ENCODE results near the gene SMC3.
A peak's percentile ranks its signal among the peaks of the same experiment; 100 is the strongest.
"Not testable (repeated sequence)": the region's sequence is repeated elsewhere in the genome, so short reads cannot be mapped to it uniquely, and the experiment has no call there.

Gene SMC3

DNA sequence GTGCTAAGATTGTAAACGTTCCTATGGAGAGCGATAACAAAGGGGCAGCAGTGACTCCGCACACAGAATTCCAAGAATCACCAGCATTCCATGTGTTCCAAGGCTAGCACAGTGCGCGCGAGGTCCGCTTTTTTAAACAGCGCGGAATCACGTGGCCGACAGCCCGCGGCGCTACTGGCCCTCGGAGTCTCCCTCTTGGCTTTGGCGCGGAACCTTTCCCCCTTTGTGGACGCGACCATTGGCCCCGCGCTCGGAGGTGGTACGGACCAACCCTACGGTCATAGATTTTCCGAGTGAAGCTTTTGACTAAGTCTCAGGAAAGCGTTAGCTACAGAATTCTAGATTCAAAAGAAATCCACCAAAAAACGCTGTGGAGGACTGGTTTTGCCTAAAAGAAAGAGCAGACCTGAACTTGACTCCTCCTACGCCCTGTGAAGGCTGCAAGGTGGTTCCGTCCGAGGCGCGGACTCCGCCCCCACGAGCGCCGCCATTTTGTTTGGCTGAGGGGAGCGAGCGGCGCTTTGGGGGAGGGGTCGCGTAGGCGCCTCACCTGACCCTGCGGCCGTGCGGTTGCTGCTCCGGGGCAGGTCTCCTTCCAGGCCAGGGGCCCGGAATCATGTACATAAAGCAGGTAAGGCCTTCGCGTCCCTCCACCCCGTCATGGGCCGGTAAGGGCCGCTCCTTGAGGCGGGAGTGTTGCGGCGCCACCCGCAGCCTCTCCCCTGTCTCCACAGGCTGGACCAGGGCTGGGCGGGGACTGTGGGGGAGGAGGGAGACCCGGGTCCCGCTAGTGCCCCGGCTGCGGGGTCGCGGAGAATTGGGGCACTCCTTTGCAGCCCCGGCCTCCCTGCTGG, at the start of gene SMC3:
Gene SMC3, plus strand, starts transcription at position 495 of the 854 bp plus-strand sequence. Its CDS starts 122 bp downstream, at position 617.
- peak; percentile 82 for DNase-seq (ENCODE audit: low spot score)

DNA sequence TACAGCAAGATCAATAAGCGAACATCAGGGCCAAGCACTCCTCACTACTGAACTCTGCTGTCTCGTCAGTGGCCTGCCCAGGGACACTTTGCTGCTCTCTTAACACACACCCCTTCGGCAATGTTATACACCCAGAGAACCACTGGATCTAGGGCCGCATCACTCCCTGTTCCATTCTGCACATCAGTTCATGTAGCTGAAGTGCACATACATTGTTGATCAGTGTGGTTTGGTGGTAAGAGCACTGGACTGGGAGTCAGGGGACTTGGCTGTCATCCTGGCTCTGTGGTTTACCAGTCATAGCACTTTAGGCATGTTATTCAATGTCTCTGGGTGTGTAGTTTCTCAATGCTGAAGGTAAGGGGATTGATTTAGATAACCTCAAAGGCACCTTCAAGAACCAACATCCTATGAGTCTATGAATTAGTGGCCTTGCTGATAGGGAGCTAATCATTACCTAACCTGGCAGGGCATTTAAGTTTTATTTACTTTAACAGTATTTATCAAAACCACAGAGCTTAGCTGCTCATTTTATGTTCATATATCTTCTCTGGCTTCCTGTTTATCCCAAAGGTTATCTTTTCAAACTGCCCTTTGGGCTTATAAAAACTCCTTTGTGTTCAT, 45.0 kb upstream of the SMC3 start:
- DNase-seq (ENCODE audit: low spot score) = no peak

DNA sequence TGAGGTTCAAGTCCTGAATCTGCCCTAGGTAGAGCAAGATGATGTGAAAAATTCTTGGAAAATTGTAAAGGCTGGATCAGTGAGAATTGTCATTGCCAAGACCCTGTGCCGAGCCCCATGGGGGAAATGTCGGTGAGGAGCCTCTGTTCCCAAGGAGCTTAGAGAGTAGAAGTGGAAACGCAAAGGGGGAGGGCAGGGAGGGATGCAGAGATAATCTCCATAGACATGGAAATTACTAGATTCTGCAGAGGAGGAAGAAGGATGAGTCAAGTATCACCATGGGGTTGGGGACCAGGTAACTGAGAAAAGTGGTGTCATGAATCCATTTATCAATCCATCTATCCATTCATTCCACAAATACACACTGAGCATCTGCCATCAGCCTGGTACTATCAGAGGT, 43.8 kb upstream of the SMC3 start:
- DNase-seq (ENCODE audit: low spot score) = no peak

DNA sequence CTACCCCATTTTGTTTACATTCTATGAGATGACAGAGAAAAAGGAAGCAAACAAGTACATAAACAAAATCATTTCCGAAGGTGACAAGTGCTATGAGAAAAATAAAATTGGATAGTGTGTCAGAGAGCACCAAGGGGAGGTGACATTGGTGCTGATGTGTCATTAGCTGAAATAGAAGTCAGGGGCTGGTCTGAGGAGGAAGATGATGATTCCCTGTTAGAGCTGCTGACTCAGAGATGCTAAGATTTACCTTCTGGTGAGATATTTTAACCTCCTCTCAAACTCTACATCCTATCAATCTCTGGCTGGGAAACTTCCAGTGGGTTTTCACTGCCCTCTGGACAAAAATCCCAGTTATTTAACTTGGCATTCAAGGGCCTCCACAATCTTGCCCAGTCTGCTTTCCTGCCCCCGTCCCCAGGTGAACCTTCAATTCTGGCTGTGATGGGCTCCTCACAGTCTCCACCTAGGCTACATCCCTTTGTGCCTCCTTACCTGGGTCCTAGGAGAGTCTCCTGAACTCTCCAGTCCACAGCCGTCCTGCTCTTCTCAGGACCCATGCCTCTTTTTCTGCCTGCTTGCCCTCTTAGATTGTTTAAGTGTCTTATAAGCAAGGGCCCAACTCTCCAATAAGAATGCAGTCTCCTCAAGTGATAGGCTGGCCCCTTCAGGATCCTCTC, 43.2 kb upstream of the SMC3 start:
- DNase-seq (ENCODE audit: low spot score) = no peak

DNA sequence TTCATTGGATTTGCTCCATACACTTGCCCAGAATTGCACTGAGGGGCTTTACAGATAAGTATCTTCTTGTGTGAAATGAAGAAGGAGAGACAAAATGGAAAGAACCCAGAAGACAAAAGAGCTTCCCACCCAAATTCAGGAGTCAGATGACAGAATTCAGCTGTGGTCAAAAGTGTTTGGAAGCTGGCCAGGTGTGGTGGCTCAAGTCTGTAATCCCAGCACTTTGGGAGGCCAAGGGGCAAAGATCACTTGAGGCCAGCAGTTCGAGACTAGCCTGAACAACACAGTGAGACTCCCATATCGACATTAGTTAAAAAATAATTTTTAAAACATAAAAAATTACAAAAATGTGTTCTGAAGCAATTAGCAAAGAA, 42.6 kb upstream of the SMC3 start:
- DNase-seq (ENCODE audit: low spot score) = no peak

DNA sequence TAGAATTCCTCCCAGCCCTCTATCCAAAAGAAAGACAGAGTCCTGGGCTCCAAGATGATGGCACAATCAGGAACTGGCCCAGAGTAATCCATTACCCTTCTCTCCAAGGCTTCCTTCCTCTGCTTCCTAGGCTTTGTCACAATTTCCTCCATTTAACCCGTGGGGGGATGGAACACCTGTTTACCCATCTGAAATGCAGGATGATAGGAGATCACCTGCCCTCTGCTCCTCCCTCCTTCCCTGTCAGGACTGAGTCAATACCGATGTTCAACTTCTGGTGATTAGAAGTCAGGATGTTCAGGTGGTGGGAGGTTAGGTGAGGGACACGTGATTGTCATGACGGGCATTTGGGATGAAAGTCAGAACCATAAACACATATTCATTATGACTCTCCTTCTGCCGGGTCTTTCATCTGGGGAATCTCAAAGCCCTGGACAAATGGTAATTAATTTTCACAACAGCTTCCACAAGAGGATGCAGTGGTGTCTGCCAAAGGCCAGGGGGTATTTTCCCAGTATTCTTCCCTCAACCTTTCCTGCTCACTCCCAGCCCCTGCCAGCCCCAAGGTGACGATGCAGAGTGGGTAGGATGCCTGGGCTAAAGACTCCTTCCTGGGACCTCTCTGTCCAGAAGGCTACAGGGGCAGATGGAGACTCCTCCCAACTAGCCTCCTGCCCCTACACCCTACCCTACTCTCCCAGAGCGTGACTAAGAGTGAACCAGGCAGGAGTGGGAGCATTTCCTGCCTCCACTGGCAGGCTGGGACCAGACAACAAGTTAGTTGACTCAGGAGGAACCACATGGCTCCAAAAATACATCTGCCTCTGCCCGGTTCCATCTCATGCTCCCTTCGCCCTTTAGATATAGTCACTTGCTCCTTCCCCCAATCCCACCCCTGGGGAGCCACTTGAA, 41.9 kb upstream of the SMC3 start:
- no peak for DNase-seq (ENCODE audit: low spot score)

DNA sequence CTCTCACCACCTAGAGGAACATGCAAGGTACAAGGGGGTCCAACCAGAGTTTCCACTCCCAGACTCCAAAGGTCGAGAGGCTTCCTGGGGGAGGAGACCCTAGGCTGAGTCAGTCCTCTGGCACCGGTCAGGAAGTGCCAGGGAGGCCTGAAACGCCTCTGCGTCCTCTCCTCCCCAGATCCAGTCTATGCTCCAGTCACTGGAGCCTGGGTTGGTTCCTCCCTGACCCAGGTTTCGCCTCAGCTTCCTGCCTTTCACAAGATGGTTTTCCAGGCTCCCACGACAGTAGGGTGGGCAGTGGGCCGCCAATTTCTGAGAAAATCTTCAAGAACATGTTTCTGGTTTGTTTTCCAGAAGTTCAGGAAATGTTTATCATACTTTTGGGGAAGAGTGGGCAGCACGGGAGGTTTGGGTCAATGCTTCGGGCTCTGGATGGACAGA, 39.7 kb upstream of the SMC3 start:
- DNase-seq (ENCODE audit: low spot score) = no peak

DNA sequence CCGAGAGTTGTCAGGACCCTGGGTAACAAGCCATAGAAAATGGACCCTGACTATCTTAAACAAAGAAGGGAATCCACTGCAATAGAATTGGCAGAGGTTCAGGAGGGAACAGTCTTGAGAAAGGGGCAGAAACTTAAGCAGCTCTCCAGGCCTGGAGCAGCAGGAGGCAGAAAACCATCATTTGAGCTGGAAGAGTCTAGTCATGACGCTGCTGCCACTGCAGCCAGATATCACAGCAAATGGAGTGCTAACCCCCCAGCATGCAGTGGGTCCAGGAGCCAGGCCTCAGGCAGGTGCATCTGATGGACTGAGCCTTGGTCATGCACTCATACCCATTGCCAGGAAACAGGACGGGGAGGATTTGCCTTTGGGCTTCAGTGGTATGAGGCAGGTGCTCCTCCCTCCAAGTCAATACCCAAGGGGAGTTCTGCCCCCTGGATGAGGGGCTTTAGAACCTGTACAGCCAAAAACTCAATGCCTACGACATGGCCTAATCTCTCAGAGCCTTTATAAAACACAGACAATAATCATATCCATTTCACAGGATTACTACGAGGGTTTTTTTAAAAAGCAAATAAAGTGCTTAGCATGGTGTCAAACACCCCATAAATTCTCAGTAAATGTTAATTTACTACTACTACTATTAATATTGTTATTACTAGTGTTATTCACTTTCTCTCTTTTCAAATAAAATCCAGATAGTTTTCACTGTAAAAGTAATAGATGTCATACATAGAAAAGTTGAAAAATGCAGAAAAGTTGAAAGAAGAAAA, 39.1 kb upstream of the SMC3 start:
- no peak for DNase-seq (ENCODE audit: low spot score)

DNA sequence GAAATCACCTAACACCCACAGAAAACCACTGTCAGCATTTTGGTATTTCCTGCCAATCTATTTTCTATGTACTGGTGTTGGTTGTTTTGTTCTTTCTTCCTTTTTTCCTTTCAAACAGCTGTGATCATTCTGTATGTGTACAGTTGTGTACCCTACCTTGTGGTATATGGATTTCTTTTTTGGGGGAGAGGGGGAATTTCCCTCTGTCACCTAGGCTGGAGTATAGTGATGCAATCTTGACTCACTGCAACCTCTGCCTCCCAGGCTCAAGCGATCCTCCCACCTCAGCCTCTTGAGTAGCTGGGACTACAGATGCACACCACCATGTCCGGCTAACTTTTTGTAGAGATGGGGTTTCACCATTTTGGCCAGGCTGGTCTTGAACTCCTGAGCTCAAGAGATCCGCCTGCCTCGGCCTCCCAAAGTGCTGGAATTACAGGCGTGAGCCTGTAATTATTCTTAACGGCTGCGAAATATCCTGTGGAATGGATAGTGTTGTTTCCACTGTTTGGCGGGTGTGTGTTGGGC, 38.4 kb upstream of the SMC3 start:
- DNase-seq (ENCODE audit: low spot score) = not testable (repeated sequence)

DNA sequence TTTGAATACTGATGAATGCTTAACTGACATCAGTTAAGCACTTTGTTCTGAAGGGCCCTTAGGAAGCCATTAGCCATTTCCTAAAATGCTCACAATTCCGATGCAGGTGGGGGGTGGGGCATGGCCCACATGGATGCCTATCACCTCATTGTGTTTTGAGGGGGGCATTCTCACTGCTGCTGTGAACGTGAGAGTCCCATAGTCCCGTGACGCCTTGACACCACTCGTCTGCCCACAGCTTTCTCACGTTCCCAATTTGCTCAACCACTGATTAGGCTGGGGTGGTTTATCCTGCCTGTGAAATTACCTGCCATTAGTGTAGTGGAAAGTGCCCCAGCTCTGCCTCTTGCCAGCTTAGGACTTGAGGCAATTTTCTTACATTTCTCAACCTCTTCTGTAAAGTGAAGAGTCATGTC, 37.9 kb upstream of the SMC3 start:
- no peak for DNase-seq (ENCODE audit: low spot score)

DNA sequence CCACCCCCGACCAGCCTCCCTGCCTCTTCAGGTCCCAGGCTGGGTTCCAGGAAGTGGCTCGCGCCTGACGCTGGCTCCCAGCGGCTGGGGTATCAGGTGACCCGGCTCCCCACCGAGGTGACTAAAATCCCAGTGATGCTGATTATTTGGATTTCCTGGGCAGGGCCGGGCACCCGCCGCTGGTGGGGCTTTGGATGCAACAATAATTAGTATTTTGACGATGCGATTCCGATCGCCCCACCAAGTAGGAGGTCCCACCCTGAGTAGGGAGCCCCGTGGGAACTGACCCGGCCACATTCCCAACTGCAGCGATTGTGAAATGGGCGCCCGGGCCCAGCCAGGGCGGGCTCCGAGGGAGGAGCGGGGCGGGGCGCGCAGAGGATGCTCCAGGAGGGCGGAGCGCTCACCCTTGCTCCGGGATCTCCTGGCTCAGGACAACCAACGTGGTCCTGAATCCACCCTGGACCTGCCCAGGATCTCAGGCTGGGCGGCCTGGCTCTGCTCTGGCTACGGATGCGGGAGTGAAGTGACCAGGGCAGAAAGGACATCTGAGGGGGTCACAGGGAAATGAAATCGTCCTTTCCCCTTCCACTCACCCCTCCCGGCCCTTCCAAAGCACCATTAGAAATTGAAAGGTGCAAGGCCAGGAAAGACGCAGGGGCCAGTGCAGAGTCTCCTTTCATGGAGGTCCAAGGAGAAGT, 37.2 kb upstream of the SMC3 start:
- DNase-seq (ENCODE audit: low spot score) = no peak

DNA sequence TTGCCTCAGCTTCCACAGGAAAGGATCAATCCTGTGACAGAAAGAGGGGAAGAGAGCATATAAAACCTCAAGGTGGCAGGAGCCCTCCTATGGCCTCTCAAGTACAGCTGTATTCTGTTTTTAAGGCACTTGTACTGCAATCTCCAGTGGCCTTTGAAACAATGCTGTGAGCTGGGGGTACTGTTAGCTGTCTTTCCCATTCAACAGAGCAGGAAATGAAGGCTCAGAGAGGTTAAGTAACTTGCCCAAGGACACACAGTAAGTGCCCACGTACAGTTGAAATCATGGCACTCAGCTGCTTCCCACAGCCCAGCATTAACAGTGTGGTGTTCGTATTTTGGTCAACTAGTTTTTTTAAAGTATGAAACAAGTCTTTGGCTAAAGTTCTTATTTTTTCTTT, 35.8 kb upstream of the SMC3 start:
- DNase-seq (ENCODE audit: low spot score) = no peak

DNA sequence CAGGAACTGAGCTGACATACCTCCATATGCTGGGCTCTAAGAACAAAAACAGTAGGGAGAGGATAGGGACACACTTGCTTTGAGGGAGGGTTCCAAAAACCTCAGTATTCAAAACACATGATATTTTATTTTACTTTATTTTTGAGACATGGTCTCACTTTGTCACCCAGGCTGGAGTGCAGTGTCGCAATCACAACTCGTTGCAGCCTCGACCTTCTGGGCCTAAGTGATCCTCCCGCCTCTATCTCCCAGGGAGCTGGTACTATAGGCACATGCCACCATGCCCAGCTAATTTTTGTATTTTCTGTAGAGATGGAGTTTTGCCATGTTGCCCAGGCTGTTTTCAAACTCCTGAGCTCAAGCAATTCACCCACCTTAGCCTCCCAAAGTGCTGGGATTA, 34.9 kb upstream of the SMC3 start:
- not testable (repeated sequence) for DNase-seq (ENCODE audit: low spot score)

DNA sequence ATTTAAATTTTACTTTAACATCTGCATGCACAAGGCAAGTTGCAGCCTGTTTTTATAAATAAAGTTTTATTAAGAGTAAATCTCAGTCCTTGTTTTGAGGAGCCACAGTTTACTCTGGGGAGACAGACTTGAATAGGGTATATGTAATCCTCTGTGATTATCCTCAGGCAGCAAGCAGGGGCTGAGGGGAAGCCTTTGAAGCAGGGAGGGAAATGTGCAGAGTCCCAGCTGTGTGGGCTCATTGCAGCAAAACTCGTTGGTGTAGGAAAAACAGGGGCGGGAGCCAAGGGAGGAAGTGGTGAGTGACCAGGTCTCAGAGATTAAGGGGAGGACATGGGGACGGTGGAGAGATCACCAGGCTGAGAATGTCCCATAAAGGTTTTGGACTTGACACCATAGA, 34.3 kb upstream of the SMC3 start:
- DNase-seq (ENCODE audit: low spot score) = no peak

DNA sequence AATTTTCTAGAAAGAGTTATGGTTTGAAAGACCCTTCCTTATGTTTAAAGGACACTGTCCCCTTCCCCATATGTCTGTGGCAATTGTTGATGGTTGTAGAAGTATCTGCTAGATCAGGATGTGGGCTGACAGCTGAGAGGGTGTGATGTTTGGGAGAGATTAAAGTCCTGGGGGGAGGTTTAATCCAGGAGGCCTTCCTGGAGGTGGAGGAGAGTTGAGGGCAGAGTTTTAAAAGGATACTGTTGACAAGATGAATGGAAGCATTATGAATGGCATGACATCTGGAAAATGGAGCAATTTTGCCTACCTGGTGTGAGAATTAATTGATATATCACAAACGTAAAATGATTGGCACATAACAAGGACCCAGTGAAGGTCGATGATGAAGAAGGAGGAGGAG, 32.9 kb upstream of the SMC3 start:
- DNase-seq (ENCODE audit: low spot score) = no peak

DNA sequence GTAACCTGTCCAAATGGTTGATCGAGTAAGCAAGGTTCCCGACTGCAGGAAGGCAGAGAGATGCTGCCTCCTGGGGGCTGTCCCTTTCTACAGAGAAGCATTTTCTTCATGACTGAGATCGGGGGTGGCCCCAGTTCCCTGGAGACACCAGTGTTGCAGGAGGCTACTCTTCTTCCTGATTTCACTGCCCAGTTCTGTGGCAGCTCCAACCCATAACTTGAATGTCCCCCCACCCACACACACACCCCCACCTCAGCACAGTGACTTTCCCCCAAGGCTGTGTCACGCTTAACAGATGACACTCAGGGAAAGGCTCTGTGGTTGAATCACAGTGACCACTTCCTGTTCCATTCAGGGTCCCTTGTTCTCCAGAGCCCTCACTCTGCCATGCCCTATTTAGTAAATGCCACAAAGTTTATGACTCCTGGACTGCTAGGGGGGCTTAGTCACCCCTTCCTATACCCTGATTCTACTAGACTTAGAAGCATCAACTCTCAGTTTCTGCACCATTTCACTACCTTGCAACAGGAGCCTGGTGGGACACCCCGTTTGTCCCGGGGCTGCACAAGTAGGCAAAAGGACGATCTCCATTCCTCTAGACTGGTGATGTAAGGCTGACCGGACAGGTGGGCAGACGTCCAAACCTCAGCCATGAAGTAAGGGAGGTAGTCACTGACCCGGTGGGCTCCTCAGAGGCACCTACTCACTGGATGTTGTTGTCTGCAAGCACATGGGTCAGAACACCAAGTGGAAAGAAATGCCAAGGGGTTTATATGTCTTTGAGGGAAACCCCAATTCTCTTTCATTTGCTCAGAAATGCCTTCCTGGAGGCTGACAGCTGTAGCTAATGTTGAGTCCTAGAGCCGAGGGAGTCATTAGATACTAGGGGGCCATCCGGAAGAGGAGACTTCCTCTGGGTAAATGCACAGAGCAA, 31.3 kb upstream of the SMC3 start:
- peak; percentile 24 for DNase-seq (ENCODE audit: low spot score)

DNA sequence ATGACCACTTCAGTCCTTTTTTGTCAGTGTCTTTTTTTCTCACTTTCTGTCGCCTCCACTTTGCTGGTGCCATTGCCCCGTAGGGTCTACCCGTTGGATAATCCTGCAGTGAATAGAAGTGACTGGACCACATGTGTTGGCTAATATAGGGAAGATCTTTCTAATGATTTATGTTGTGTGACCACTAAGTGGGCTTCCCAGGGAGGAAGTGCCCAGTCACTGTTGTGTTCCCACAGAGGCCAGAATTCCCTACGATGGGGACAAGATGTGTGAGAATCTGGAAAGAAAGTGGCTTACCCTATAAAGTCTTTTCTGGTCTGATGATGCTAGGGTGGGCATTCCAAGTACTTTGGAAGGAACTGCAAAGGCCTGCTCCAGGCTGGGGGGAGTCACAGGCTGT, 28.4 kb upstream of the SMC3 start:
- no peak for DNase-seq (ENCODE audit: low spot score)

DNA sequence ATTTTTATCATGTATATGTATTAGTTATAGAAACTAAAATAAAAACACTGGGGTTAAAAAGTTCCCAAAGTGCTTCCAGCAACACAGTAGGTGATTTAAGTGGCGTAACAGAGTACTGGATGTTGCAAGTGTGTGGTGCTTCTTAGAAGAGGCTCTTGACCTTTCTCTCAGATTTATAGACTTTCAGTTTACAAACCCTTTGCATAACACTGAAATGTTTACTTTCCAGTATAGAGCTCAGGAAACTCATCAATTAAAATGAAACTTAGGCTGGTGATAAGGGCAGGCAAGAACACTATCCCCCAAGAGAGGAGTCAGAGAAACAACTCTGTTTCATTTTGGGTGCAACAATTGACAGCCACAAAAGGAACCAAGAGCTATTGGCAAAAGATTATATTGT, 27.5 kb upstream of the SMC3 start:
- no peak for DNase-seq (ENCODE audit: low spot score)

DNA sequence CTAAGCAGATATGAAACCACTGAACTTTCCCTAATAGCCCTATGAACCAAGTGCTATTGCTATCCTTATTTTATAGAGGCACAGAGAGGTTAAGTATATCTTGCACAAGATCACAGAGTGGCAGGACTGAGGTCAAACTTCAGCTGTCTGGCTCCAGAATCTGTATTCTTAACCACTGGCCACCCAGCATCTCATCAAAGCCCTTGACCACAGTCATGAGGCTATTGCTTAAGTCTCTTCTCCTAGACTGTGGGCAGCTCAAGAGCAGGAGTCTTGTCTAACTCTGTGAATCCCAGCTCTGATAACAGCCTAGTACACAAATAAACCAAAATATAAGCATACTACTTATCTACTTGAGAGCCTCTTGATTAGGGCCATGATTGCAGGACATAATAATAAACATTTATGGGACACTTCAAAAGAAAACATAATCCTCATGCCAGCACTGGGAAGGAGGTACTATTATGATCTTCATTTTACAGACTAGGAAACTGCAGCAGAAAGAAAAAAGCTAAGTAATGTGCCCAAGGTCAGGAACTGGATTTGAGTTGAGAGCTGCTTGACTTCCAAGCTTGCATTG, 22.4 kb upstream of the SMC3 start:
- no peak for DNase-seq (ENCODE audit: low spot score)

Data from germinal center (tissue), 1 donor.